PC-9 (cell line): ENCODE data around the gene ABHD16B. TPM values are rescaled to one million over a fixed set of nuclear protein-coding genes. Genes with fewer than 3 reads are reported as not detected.

Experiments
- BruUV-seq: library from RNA; stranded (reverse); fragments of 400-500 nt; replicated peaks from 2 replicates; lab custom pipeline; 2021; lab: Mats Ljungman, UMichigan
- CTCF ChIA-PET: fragments of 300-600 bp; sonication (Branson Sonifier 250); formaldehyde crosslinking; loops from one replicate; lab custom pipeline; 2022; ENCODE audit warnings: antibody characterized with exemption; lab: Charles Lee
- POLR2A ChIA-PET: fragments of 300-600 bp; sonication (Branson Sonifier 250); formaldehyde crosslinking; loops from one replicate; lab custom pipeline; 2022; ENCODE audit warnings: antibody characterized with exemption; ENCODE audit not compliant: unreplicated experiment; lab: Charles Lee
- DNase-seq, 2 experiments: peaks; one replicate each; pipeline versions ENCODE4 v3.0.0 to v3.0.0-alpha.2; 2015 to 2022; ENCODE audit warnings: mixed read lengths in 1 of 2
- H2AFZ ChIP-seq: fragments of 200-600 bp; sonication (generic); 2 replicates; pipeline ENCODE4 v1.8.1; 2017; ENCODE audit warnings: antibody characterized with exemption
- H3F3A ChIP-seq: fragments of 200-600 bp; sonication (generic); 2 replicates; pipeline ENCODE4 v1.8.1; 2017; ENCODE audit warnings: antibody characterized with exemption, mild to moderate bottlenecking, low read depth; ENCODE audit not compliant: insufficient read depth
- H3K27ac ChIP-seq: fragments of 200-600 bp; sonication (generic); 2 replicates; pipeline ENCODE4 v1.6.1; 2016; ENCODE audit warnings: mixed run types
- H3K27me3 ChIP-seq: fragments of 200-600 bp; sonication (generic); 2 replicates; pipeline ENCODE4 v1.6.1; 2016; ENCODE audit warnings: low read depth, mixed run types; ENCODE audit not compliant: insufficient read depth
- H3K36me3 ChIP-seq: fragments of 200-600 bp; sonication (generic); 2 replicates; pipeline ENCODE4 v1.6.1; 2016; ENCODE audit warnings: low read depth, mixed run types
- H3K4me1 ChIP-seq: fragments of 200-600 bp; sonication (generic); replicated peaks from 2 replicates; pipeline ENCODE4 v1.6.1; 2016; ENCODE audit warnings: mixed run types; ENCODE audit not compliant: insufficient read depth
- H3K4me2 ChIP-seq: fragments of 200-600 bp; sonication (generic); 2 replicates; pipeline ENCODE4 v1.6.1; 2017; ENCODE audit warnings: mixed run types
- H3K4me3 ChIP-seq: fragments of 200-600 bp; sonication (generic); 2 replicates; pipeline ENCODE4 v1.6.1; 2016; ENCODE audit warnings: mixed run types
- H3K79me2 ChIP-seq: fragments of 200-600 bp; sonication (generic); 2 replicates; pipeline ENCODE4 v1.6.1; 2017; ENCODE audit warnings: low read depth, mixed run types
- H3K9me2 ChIP-seq: fragments of 200-600 bp; sonication (generic); 2 replicates; pipeline ENCODE4 v1.8.1; 2017; ENCODE audit warnings: mild to moderate bottlenecking; ENCODE audit not compliant: insufficient read depth
- H3K9me3 ChIP-seq: fragments of 200-600 bp; sonication (generic); 2 replicates; pipeline ENCODE4 v1.8.1; 2016; ENCODE audit warnings: low read depth; ENCODE audit not compliant: insufficient read depth
- H4K20me1 ChIP-seq: fragments of 200-600 bp; sonication (generic); 2 replicates; pipeline ENCODE4 v1.8.1; 2017; ENCODE audit not compliant: insufficient read depth
- CTCF ChIP-seq: fragments of 200-600 bp; sonication (generic); conservative IDR thresholded peaks from 2 replicates; pipeline ENCODE4 v1.6.1; 2017; ENCODE audit warnings: mixed run types, antibody characterized with exemption, mild to moderate bottlenecking, moderate library complexity
- EZH2 ChIP-seq: fragments of 200-600 bp; sonication (generic); IDR thresholded peaks from 2 replicates; pipeline ENCODE4 v1.8.0; 2017; ENCODE audit warnings: antibody characterized with exemption, low read depth
- intact Hi-C: fragments of 100-400 bp; cut with micrococcal nuclease; formaldehyde crosslinking; loops from one replicate; pipeline ENCODE4 v1.10.0; 2022; ENCODE audit not compliant: unreplicated experiment
- total RNA-seq: library from RNA; stranded (reverse); gene quantifications from 2 replicates; pipeline ENCODE4 v1.2.3, GENCODE V29; 2021

ABHD16B gene
- total RNA-seq, 1 experiment from 2014 or later: not detected

DNA sequence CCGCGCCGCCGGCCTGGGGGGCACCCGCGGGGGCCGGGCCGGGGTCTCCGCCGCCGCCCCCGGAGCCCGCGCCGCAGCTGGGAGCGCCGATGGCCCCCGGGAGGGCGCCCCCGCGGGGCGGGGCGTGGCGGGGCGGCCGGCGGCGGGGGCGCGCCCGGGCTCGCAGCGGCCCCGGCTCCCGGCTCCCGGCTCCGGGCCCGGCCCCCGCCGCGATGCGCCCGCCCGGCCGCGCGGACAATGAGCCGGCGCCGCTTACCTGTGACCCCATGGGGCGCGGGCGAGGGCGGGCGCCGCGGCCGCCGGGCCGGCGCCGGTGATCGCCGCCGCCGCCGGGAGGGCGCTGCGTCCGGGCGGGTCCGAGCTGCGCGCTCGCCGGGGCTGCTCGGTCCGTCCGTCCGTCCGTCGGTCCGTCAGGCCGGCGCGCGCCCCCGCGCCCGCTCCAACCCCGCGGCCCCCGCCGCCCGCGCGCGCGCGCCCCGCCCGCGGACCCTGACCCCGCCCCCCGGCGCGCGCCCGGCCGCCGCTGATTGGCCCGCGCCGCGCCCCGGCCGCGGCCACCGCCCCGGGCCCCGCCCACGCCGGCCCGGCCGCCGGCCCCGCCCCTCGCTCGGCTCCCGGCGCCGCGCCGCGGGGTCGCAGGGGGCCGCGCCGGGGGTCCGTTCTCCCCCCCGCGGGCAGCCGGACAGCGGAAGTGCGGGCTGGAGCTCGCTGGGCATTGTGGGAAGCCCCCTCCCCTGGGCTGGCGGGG lies 30.3 kb upstream of the ABHD16B start, which contains the start of gene ZBTB46:
Gene ZBTB46 (minus strand): TSS at position 424 of the 748 bp plus-strand sequence. CDS start 40,507 bp downstream, outside the sequence.
- Histone ChIP-seq H3K27ac (no peak within 1 kb of the TSS), H3K4me3 (peak within 1 kb of the TSS; percentile 48; the same call in 1 of the 2 replicates), H3K36me3 (no peaks in the 10 kb centered on the region), H4K20me1 (0 out of 2 replicates have a peak, but pooled peaks cover 3% of the 10 kb centered on the region), H3K9me3 (no peaks in the 10 kb centered on the region), H3K27me3 (peaks cover 12% of the 10 kb centered on the region), H3K9me2 (no peaks in the 10 kb centered on the region), H3K79me2 (no peaks in the 10 kb centered on the region), H3K4me2 (peak within 1 kb of the TSS; percentile 69), H3F3A (peaks cover 31% of the 10 kb centered on the region), H2AFZ (no peak within 1 kb of the TSS), H3K4me1 (peaks cover 14% of the 10 kb centered on the region)
- peak in 1 of 2 experiments; percentile 43 for DNase-seq
- POLR2A ChIA-PET: no interaction called here
- CTCF ChIA-PET: no interaction called here
- BruUV-seq: no TSS peak
- intact Hi-C loops: no loop called here
- no peak for TF ChIP-seq CTCF
- TF ChIP-seq EZH2: no peak

DNA sequence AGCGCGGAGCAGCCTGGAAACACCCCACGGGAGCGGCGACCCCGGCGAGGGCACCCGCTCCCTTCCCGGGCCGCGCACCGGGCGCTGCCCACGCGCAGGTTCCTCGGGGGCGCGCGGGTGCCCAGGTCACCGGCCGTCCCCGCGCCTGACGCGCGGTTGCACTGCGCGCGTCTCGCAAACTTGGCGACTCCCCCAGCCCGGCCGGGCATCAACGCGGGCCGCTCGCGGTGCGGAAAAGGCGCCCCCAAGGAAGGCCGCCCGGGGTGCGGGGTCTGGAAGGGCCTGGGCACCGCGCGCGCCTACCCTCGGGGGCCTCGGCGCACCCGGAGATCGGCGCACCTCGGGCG lies 29.7 kb upstream of the ABHD16B start:
- peaks cover 12% of the 10 kb centered on the region for H3K27me3 ChIP-seq
- intact Hi-C loops: no loop called here
- TF ChIP-seq EZH2 (no peak), CTCF (no peak)
- POLR2A ChIA-PET: no interaction called here
- 0 out of 2 replicates have a peak, but pooled peaks cover 3% of the 10 kb centered on the region for H4K20me1 ChIP-seq
- BruUV-seq: no TSS peak
- H3K36me3 ChIP-seq: no peaks in the 10 kb centered on the region
- H3K4me2 ChIP-seq: peak overlapping the region; percentile 69
- H3K27ac ChIP-seq: no peak overlapping the region
- no peak overlapping the region for H2AFZ ChIP-seq
- peaks cover 14% of the 10 kb centered on the region for H3K4me1 ChIP-seq
- CTCF ChIA-PET: no interaction called here
- no peak for DNase-seq
- peak overlapping the region; percentile 48; the same call in 1 of the 2 replicates for H3K4me3 ChIP-seq
- no peaks in the 10 kb centered on the region for H3K9me2 ChIP-seq
- H3K9me3 ChIP-seq: no peaks in the 10 kb centered on the region
- no peaks in the 10 kb centered on the region for H3K79me2 ChIP-seq
- H3F3A ChIP-seq: peaks cover 31% of the 10 kb centered on the region

- TF ChIP-seq CTCF: no peak
- TF ChIP-seq EZH2: no peak
- no peak overlapping the region for H2AFZ ChIP-seq
These were observed 29.2 kb upstream of the ABHD16B start for GRCh38 chr20:63831993-63832686.

More at GRCh38 chr20:63831993-63832686, 29.2 kb upstream of the ABHD16B start:
- H3K4me3 ChIP-seq: no peak overlapping the region; the same call in 1 of the 2 replicates
- H3F3A ChIP-seq: peaks cover 31% of the 10 kb centered on the region
- POLR2A ChIA-PET: no interaction called here
- CTCF ChIA-PET: no interaction called here
- H4K20me1 ChIP-seq: 0 out of 2 replicates have a peak, but pooled peaks cover 3% of the 10 kb centered on the region
- H3K79me2 ChIP-seq: no peaks in the 10 kb centered on the region
- peaks cover 14% of the 10 kb centered on the region for H3K4me1 ChIP-seq
- H3K4me2 ChIP-seq: peak overlapping the region; percentile 69; the same call in 1 of the 2 replicates
- H3K9me2 ChIP-seq: no peaks in the 10 kb centered on the region
- peak in 1 of 2 experiments; percentile 21 for DNase-seq
- intact Hi-C loops: no loop called here
- H3K27ac ChIP-seq: no peak overlapping the region
- no TSS peak for BruUV-seq
- peaks cover 12% of the 10 kb centered on the region for H3K27me3 ChIP-seq
- no peaks in the 10 kb centered on the region for H3K9me3 ChIP-seq
- H3K36me3 ChIP-seq: no peaks in the 10 kb centered on the region
